GM12878 (cell line): ENCODE results near the gene LRRIQ1. TPM values are rescaled to one million over a fixed set of nuclear protein-coding genes. Genes with fewer than 3 reads are reported as not detected.

Experiments used
- ATAC-seq: fragments of 200-7000 bp; cut with Tn5 transposase; 3 replicates; pipeline ENCODE4 v1.9.1; 2020; ENCODE audit warnings: mild to moderate bottlenecking, moderate library complexity
- BruUV-seq: library from RNA; stranded (reverse); fragments of 400-500 nt; replicated peaks from 2 replicates; lab custom pipeline; 2021; lab: Mats Ljungman, UMichigan
- CTCF ChIA-PET: fragments of 300-600 bp; sonication (Branson Sonifier 250); formaldehyde crosslinking; extraction: SDS; loops from one replicate; lab custom pipeline; 2021; ENCODE audit warnings: inconsistent platforms; lab: Yijun Ruan, JAX
- POLR2A ChIA-PET: fragments of 350-600 bp; formaldehyde crosslinking; extraction: SDS; loops from one replicate; lab custom pipeline; 2021; ENCODE audit warnings: inconsistent platforms; lab: Charles Lee
- RAD21 ChIA-PET: fragments of 300-600 bp; sonication (Branson Sonifier 250); formaldehyde crosslinking; loops from one replicate; lab custom pipeline; 2023; ENCODE audit warnings: antibody characterized with exemption; ENCODE audit not compliant: unreplicated experiment; lab: Charles Lee
- SMC1A ChIA-PET: fragments of 300-600 bp; sonication (Branson Sonifier 250); formaldehyde crosslinking; loops from one replicate; lab custom pipeline; 2023; ENCODE audit not compliant: unreplicated experiment, uncharacterized antibody; lab: Charles Lee
- DNase-seq: peaks from one replicate; pipeline ENCODE4 v3.0.0-alpha.2; 2011; ENCODE audit warnings: low read depth, low spot score
- FAIRE-seq: peaks from 3 replicates; lab custom pipeline; 2011; peaks lifted over from hg19 to GRCh38; lab: Jason Lieb, UNC
- H2AFZ ChIP-seq: 2 replicates; pipeline ENCODE4 v1.6.0; 2011; ENCODE audit warnings: low read depth, low read length, control low read depth; ENCODE audit not compliant: control insufficient read depth
- H3K27ac ChIP-seq: 2 replicates; pipeline ENCODE4 v1.5.1; 2011; ENCODE audit warnings: control low read depth; ENCODE audit not compliant: control insufficient read depth, insufficient read depth
- H3K27me3 ChIP-seq, 2 experiments: replicated peaks in 1 of 2; 2 replicates each; pipeline versions ENCODE4 v1.6.0 to v1.6.1; 2011; ENCODE audit warnings: low read length in 1 of 2; ENCODE audit not compliant: control insufficient read depth in 2 of 2, insufficient read depth in 2 of 2
- H3K36me3 ChIP-seq, 2 experiments: 2 replicates each; pipeline ENCODE4 v1.5.1; 2011; ENCODE audit warnings: low read length in 1 of 2; ENCODE audit not compliant: control insufficient read depth in 2 of 2, insufficient read depth in 2 of 2
- H3K4me1 ChIP-seq: 2 replicates; pipeline ENCODE4 v1.6.1; 2011; ENCODE audit warnings: mild to moderate bottlenecking, low read length, moderate library complexity, mixed read lengths; ENCODE audit not compliant: control insufficient read depth, insufficient read depth
- H3K4me2 ChIP-seq: 2 replicates; pipeline ENCODE4 v1.6.0; 2011; ENCODE audit warnings: control low read depth; ENCODE audit not compliant: control insufficient read depth, insufficient read depth
- H3K4me3 ChIP-seq: fragments of 200-600 bp; sonication (generic); 2 replicates; pipeline ENCODE4 v1.5.1; 2016
- H3K79me2 ChIP-seq: 2 replicates; pipeline ENCODE4 v1.6.0; 2011; ENCODE audit warnings: low read length; ENCODE audit not compliant: control insufficient read depth, insufficient read depth
- H3K9ac ChIP-seq: 2 replicates; pipeline ENCODE4 v1.8.0; 2011; ENCODE audit warnings: low read length, control low read depth, mixed read lengths; ENCODE audit not compliant: control insufficient read depth, insufficient read depth
- H3K9me3 ChIP-seq: replicated peaks from 3 replicates; pipeline ENCODE4 v1.5.1; 2011; ENCODE audit warnings: mild to moderate bottlenecking, low read length; ENCODE audit not compliant: control insufficient read depth, insufficient read depth
- H4K20me1 ChIP-seq: 2 replicates; pipeline ENCODE4 v1.6.0; 2011; ENCODE audit not compliant: control insufficient read depth, insufficient read depth
- ASH2L ChIP-seq: fragments of 300-600, 200-600 bp; sonication (generic); IDR thresholded peaks from 2 replicates; pipeline ENCODE4 v1.6.1; 2017; ENCODE audit warnings: low read depth, mild to moderate bottlenecking, borderline replicate concordance
- BCL11A ChIP-seq: IDR thresholded peaks from 2 replicates; pipeline ENCODE4 v1.6.1; 2011; ENCODE audit warnings: low read depth, low read length
- CBX3 ChIP-seq: fragments of 200-600 bp; sonication (generic); IDR thresholded peaks from 2 replicates; pipeline ENCODE4 v1.6.1; 2016; ENCODE audit warnings: low read depth, borderline replicate concordance
- KAT2A ChIP-seq: conservative IDR thresholded peaks from 2 replicates; pipeline ENCODE4 v1.6.1; 2011; ENCODE audit warnings: low read depth, low read length; ENCODE audit not compliant: control insufficient read depth
- KLF5 ChIP-seq: fragments of 450-650 bp; IDR thresholded peaks from 2 replicates; pipeline ENCODE4 v1.6.1; 2014; ENCODE audit warnings: mild to moderate bottlenecking; ENCODE audit not compliant: partially characterized antibody
- MTA3 ChIP-seq: IDR thresholded peaks from 2 replicates; pipeline ENCODE4 v1.6.1; 2012; ENCODE audit warnings: low read length, inconsistent platforms, borderline replicate concordance
- NRF1 ChIP-seq: conservative IDR thresholded peaks from 2 replicates; pipeline ENCODE4 v1.6.1; 2011; ENCODE audit warnings: mild to moderate bottlenecking, low read depth, low read length, improper control_type of control experiment
- POLR2AphosphoS2 ChIP-seq: IDR thresholded peaks from 2 replicates; pipeline ENCODE4 v1.6.1; 2011; ENCODE audit warnings: low read depth, mild to moderate bottlenecking, low read length, improper control_type of control experiment, moderate library complexity
- POLR2AphosphoS5 ChIP-seq: IDR thresholded peaks from 2 replicates; pipeline ENCODE4 v1.6.1; 2011; ENCODE audit warnings: mild to moderate bottlenecking, low read length, inconsistent platforms
- RCOR1 ChIP-seq: conservative IDR thresholded peaks from 2 replicates; pipeline ENCODE4 v1.6.1; 2012; ENCODE audit warnings: low read depth, low read length, improper control_type of control experiment
- SMAD5 ChIP-seq: IDR thresholded peaks from 2 replicates; pipeline ENCODE4 v1.6.1; 2016; ENCODE audit warnings: antibody characterized with exemption, low read depth
- ZNF384 ChIP-seq: IDR thresholded peaks from 2 replicates; pipeline ENCODE4 v1.6.1; 2012; ENCODE audit warnings: low read depth, mild to moderate bottlenecking, low read length, improper control_type of control experiment, borderline replicate concordance
- WGBS: methylation state at CpG from one replicate; pipeline ENCODE4 v1.1.6; 2016; ENCODE audit warnings: low lambda C conversion rate; ENCODE audit not compliant: insufficient replicate concordance, insufficient coverage; ENCODE audit errors: missing lambda C conversion rate; 5-methylcytosine and 5-hydroxymethylcytosine counted together
- in situ Hi-C: fragments of 300-500 bp; cut with MboI; formaldehyde crosslinking; loops from 9 replicates; pipeline ENCODE4 v1.14.3; 2018; ENCODE audit warnings: mixed read lengths
- intact Hi-C: fragments of 100-400 bp; cut with micrococcal nuclease; formaldehyde crosslinking; loops from one replicate; pipeline ENCODE4 v1.14.2; 2022; ENCODE audit not compliant: unreplicated experiment
- polyA plus RNA-seq, 11 experiments: library from polyadenylated mRNA; depleted of rRNA in 4 of 11; unstranded in 6 of 11; stranded (reverse) in 5 of 11; fragments of >200 nt; fragmentation: Nextera tagmentation in 4 of 11; fragmentation: Illumina TruSeq in 1 of 11; extraction: Ambion mirVana in 4 of 11; extraction: Trizol in 1 of 11; gene quantifications; 1 replicate in 1 of 11; 2 replicates in 10 of 11; pipeline versions ENCODE4 v1.2.1 to v1.2.3, GENCODE V29; 2011 to 2016; ENCODE audit warnings: inconsistent platforms in 2 of 11, missing spikeins in 2 of 11, low read depth in 1 of 11
- total RNA-seq, 4 experiments: library from RNA; depleted of rRNA in 3 of 4; stranded (reverse); fragments of >200 nt in 3 of 4; fragmentation: Illumina TruSeq in 1 of 4; extraction: Trizol in 1 of 4; gene quantifications; 2 replicates each; pipeline versions ENCODE4 v1.2.1 to v1.2.3, GENCODE V29; 2013 to 2021
- TF ChIP-seq, protein P1 (sequence below): fragments of 450-650 bp; IDR thresholded peaks from 2 replicates; pipeline ENCODE4 v1.6.1; 2017; ENCODE audit warnings: borderline replicate concordance
- TF ChIP-seq, protein P2 (sequence below): fragments of 450-650 bp; IDR thresholded peaks from 2 replicates; pipeline ENCODE4 v1.6.1; 2017; ENCODE audit warnings: antibody characterized with exemption, mild to moderate bottlenecking, moderate library complexity

LRRIQ1 gene
- total and polyA plus RNA-seq, 10 of the 15 experiments (the other 5 are each of a cell fraction or from before 2014, with no cell fraction given), result 0.14 to 0.45 (median 0.37) TPM; not detected in 4

DNA sequence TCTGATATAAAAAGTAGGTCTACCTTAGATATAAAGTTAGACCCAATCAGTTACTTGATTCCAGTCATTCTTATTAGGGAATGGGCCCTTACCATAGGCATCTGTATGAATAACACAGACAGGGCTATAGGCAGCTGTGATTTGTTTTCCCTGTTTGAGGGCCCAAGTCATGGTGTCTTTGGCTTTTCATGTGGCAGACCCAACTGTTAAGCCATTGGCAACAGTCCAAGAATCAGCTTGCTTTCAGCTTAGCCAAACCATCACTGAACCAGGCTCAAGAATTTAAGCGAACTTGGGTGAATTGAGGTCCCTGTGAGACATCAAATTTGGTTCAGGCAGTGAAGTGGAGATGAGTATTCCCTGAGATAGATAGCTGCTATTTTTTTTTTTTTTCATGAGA is 111.2 kb downstream of the LRRIQ1 start:
- in situ Hi-C loops, result no loop called here
- POLR2A ChIA-PET, result no interaction called here

More for the DNA sequence above, 111.2 kb downstream of the LRRIQ1 start:
- FAIRE-seq (no peak), ATAC-seq (no peak), DNase-seq (no peak)
- ChIA-PET SMC1A (no interaction called here), CTCF (interaction anchor here (0.6 kb wide), 1 partner anchor 136 kb away, joined by 3 read pairs; no protein-coding TSS in a partner anchor), RAD21 (no interaction called here)
- no peaks in the 10 kb centered on the region for H3K27me3 ChIP-seq
- H3K4me3 ChIP-seq, result no peak overlapping the region
- no peaks in the 10 kb centered on the region for H3K36me3 ChIP-seq
- intact Hi-C loops, result no loop called here
- no peak overlapping the region for H3K27ac ChIP-seq
- TF ChIP-seq BCL11A (no peak), ASH2L (no peak), KLF5 (no peak), RCOR1 (no peak), CBX3 (no peak), POLR2AphosphoS5 (no peak), SMAD5 (no peak), ZNF384 (no peak), NRF1 (no peak), POLR2AphosphoS2 (no peak), MTA3 (no peak), KAT2A (no peak)
- TF ChIP-seq, protein P1, sequence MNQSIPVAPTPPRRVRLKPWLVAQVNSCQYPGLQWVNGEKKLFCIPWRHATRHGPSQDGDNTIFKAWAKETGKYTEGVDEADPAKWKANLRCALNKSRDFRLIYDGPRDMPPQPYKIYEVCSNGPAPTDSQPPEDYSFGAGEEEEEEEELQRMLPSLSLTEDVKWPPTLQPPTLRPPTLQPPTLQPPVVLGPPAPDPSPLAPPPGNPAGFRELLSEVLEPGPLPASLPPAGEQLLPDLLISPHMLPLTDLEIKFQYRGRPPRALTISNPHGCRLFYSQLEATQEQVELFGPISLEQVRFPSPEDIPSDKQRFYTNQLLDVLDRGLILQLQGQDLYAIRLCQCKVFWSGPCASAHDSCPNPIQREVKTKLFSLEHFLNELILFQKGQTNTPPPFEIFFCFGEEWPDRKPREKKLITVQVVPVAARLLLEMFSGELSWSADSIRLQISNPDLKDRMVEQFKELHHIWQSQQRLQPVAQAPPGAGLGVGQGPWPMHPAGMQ, result no peak
- TF ChIP-seq, protein P2, sequence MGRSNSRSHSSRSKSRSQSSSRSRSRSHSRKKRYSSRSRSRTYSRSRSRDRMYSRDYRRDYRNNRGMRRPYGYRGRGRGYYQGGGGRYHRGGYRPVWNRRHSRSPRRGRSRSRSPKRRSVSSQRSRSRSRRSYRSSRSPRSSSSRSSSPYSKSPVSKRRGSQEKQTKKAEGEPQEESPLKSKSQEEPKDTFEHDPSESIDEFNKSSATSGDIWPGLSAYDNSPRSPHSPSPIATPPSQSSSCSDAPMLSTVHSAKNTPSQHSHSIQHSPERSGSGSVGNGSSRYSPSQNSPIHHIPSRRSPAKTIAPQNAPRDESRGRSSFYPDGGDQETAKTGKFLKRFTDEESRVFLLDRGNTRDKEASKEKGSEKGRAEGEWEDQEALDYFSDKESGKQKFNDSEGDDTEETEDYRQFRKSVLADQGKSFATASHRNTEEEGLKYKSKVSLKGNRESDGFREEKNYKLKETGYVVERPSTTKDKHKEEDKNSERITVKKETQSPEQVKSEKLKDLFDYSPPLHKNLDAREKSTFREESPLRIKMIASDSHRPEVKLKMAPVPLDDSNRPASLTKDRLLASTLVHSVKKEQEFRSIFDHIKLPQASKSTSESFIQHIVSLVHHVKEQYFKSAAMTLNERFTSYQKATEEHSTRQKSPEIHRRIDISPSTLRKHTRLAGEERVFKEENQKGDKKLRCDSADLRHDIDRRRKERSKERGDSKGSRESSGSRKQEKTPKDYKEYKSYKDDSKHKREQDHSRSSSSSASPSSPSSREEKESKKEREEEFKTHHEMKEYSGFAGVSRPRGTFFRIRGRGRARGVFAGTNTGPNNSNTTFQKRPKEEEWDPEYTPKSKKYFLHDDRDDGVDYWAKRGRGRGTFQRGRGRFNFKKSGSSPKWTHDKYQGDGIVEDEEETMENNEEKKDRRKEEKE, result no peak
- no peaks in the 10 kb centered on the region for H3K4me1 ChIP-seq
- BruUV-seq, result no TSS peak
- H4K20me1 ChIP-seq, result no peaks in the 10 kb centered on the region
- no peak overlapping the region for H2AFZ ChIP-seq
- H3K79me2 ChIP-seq, result no peaks in the 10 kb centered on the region
- 7% methylated on average over 1 of the region's 1 CpG for WGBS
- H3K4me2 ChIP-seq, result no peak overlapping the region
- no peaks in the 10 kb centered on the region for H3K9me3 ChIP-seq
- H3K9ac ChIP-seq, result no peak overlapping the region
